Activated CD8-positive, alpha-beta T cell treated with anti-CD3 and anti-CD28 coated beads for 36 hours (primary cell): ENCODE measurements around the gene CHST1. TPM values are rescaled to one million over a fixed set of nuclear protein-coding genes. Genes with fewer than 3 reads are reported as not detected.

ENCODE experiments used
- ATAC-seq: fragments of 200-7000 bp; cut with Tn5 transposase; one replicate; pipeline ENCODE4 v1.10.0; 2021; ENCODE audit warnings: mild to moderate bottlenecking, moderate library complexity
- CTCF ChIA-PET: fragments of 350-600 bp; sonication (Branson Sonifier 250); formaldehyde crosslinking; loops from one replicate; lab custom pipeline; 2021; ENCODE audit warnings: antibody characterized with exemption; lab: Charles Lee
- POLR2A ChIA-PET: fragments of 350-600 bp; sonication (Branson Sonifier 250); formaldehyde crosslinking; loops from one replicate; lab custom pipeline; 2021; ENCODE audit warnings: antibody characterized with exemption; lab: Charles Lee
- DNase-seq: peaks from one replicate; pipeline ENCODE4 v3.0.0-alpha.2; 2020
- H3K27ac Mint-ChIP-seq: one replicate; pipeline ENCODE4 v1.8.0; 2021; ENCODE audit warnings: mild to moderate bottlenecking, mixed read lengths
- H3K27me3 Mint-ChIP-seq: one replicate; pipeline ENCODE4 v1.8.0; 2021; ENCODE audit warnings: mixed read lengths
- H3K36me3 Mint-ChIP-seq: one replicate; pipeline ENCODE4 v1.8.0; 2021; ENCODE audit warnings: low read depth, mixed read lengths
- H3K4me1 Mint-ChIP-seq: one replicate; pipeline ENCODE4 v1.8.0; 2021; ENCODE audit warnings: low read depth, mixed read lengths
- H3K4me3 Mint-ChIP-seq: one replicate; pipeline ENCODE4 v1.8.0; 2021; ENCODE audit warnings: mild to moderate bottlenecking, moderate library complexity, mixed read lengths
- H3K9me3 Mint-ChIP-seq: one replicate; pipeline ENCODE4 v1.8.0; 2021; ENCODE audit warnings: mixed read lengths
- intact Hi-C: fragments of 100-400 bp; cut with micrococcal nuclease; formaldehyde crosslinking; loops from one replicate; pipeline ENCODE4 v1.10.0; 2022
- total RNA-seq, 2 experiments: library from RNA; stranded (reverse); gene quantifications; one replicate each; pipeline ENCODE4 v1.2.3, GENCODE V29; 2021
- TF ChIP-seq, protein P1 (sequence below): fragments of 200-600 bp; IDR thresholded peaks from one replicate; pipeline ENCODE4 v1.8.0; 2022; ENCODE audit warnings: antibody characterized with exemption, mild to moderate bottlenecking

Gene CHST1
- total RNA-seq, 2 experiments from 2014 or later: not detected

DNA sequence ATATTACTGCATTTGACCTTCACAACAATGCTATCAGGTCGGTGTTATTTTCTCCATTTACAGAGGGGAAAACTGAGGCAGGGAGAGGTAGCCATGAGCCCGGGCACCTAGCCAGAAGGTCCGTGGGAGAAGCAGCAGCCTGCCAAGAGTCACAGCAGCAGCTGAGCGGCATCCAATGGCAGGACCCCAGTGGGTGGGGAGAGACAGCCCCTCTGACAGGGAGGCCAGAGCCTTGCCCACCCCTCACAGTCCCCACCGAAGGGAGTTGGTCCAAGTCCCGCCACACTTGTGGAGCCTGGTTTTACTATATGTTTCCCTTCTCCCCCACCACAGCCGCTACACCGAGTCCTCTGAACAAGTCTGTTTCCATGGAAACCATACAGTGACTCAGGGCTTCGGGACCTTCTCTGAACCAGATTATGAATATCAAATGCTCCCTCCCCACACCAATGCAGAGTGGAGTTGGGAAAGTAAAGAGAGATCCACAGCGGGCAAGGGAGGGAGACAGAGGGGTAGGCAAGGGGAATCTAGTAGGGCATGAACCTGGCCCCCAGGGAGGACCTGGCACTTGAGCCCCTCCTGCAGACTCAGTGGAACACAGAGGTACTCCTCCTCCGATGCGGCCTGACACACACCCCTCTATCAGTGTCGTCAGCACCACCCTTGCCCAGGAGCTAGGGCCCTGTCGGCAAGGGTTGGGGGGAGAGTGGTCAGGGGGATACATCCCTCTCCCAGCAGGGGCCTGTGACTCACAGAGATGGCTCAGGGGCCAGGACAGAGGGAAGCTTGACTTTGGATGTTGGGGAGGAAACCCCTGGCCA, 2.5 kb downstream of the CHST1 start:
- no peak overlapping the region for H3K4me3 Mint-ChIP-seq
- peak; percentile 63 for ATAC-seq

DNA sequence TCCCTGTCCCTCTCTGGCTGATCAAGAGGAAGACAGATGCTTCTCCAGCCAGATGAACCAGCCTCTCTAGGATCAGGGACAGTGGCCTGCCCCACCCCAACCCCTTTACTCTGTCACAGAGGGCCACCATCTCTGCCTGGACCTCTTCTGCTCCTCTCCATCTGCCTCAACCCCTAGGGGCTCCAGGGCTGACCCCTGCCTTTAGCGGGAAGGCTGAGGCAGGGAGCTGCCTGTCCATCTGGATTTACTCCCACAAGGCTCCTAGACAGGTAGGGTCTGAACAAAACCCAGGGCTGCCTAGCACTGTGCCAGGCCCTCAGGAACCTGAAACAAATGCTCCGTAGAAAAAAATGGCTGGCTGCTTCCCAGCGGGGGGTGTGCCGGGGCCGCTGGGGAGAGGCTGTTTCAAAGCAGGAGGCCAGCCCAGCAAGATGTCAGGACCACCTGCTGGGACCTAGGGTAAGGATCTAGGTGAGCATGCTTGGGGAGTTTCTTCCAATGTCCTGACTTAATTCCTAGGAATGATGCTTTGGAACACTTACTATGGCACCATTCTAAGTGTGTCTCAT, 3.2 kb downstream of the CHST1 start:
- POLR2A ChIA-PET: no interaction called here
- ATAC-seq: no peak
- TF ChIP-seq, protein P1, sequence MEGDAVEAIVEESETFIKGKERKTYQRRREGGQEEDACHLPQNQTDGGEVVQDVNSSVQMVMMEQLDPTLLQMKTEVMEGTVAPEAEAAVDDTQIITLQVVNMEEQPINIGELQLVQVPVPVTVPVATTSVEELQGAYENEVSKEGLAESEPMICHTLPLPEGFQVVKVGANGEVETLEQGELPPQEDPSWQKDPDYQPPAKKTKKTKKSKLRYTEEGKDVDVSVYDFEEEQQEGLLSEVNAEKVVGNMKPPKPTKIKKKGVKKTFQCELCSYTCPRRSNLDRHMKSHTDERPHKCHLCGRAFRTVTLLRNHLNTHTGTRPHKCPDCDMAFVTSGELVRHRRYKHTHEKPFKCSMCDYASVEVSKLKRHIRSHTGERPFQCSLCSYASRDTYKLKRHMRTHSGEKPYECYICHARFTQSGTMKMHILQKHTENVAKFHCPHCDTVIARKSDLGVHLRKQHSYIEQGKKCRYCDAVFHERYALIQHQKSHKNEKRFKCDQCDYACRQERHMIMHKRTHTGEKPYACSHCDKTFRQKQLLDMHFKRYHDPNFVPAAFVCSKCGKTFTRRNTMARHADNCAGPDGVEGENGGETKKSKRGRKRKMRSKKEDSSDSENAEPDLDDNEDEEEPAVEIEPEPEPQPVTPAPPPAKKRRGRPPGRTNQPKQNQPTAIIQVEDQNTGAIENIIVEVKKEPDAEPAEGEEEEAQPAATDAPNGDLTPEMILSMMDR: no peak
- H3K9me3 Mint-ChIP-seq: no peaks in the 10 kb centered on the region
- intact Hi-C loops: no loop called here
- H3K27ac Mint-ChIP-seq: no peak overlapping the region
- DNase-seq: no peak
- CTCF ChIA-PET: interaction anchor here (1.0 to 1.1 kb wide), 2 partner anchors 110 to 292 kb away, joined by 3 to 4 read pairs; no protein-coding TSS in a partner anchor
- no peaks in the 10 kb centered on the region for H3K36me3 Mint-ChIP-seq
- H3K4me3 Mint-ChIP-seq: no peak overlapping the region
- H3K27me3 Mint-ChIP-seq: peaks cover 43% of the 10 kb centered on the region
- H3K4me1 Mint-ChIP-seq: peaks cover 7% of the 10 kb centered on the region

More for the DNA sequence above, 2.5 kb downstream of the CHST1 start:
- Mint-ChIP-seq H3K27ac (no peak overlapping the region), H3K4me1 (peaks cover 7% of the 10 kb centered on the region), H3K27me3 (peaks cover 49% of the 10 kb centered on the region), H3K9me3 (no peaks in the 10 kb centered on the region), H3K36me3 (no peaks in the 10 kb centered on the region)
- intact Hi-C loops: no loop called here
- peak; percentile 61 for DNase-seq
- TF ChIP-seq, protein P1: no peak
- ChIA-PET POLR2A (no interaction called here), CTCF (interaction anchor here (0.7 to 1.6 kb wide), 3 partner anchors 8 to 108 kb away, joined by 3 to 5 read pairs (median 3); no protein-coding TSS in a partner anchor)

DNA sequence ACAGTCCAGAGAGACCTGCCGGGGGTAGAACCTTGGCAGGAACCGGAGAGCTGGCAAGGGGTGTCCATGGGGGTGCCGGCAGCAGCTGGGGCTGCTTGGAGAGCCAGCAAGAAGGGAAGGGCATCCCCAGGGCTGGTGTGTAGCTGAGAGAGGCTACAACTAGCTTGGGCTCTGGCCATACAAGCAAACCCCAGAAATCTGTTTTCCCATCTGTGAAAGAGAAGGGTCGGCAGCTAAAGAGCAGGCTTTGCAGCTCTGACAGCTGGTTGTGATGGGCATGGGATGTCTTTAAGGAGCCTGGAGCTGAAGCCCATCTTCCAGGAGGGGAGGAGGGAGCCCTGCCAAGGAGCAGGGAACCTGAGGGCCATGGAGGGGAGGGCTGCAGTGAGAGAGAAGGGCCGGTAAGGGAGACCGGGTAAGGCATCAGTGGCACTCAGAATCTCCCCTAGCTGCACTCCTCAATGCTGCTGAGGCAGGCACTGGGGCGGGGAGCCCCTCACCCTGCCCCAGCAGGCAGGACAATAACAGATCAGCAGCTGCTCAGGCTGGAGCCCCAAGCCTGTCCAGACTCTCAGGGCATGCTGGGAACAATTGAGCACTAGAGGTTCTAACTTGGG, 3.9 kb downstream of the CHST1 start:
- POLR2A ChIA-PET: no interaction called here
- CTCF ChIA-PET: interaction anchor here (1.0 to 1.1 kb wide), 2 partner anchors 110 to 291 kb away, joined by 3 to 4 read pairs; no protein-coding TSS in a partner anchor
- DNase-seq (no peak), ATAC-seq (no peak)
- Mint-ChIP-seq H3K4me1 (peaks cover 7% of the 10 kb centered on the region), H3K27me3 (peaks cover 40% of the 10 kb centered on the region), H3K4me3 (no peak overlapping the region), H3K36me3 (no peaks in the 10 kb centered on the region), H3K9me3 (no peaks in the 10 kb centered on the region), H3K27ac (no peak overlapping the region)
- TF ChIP-seq, protein P1: no peak
- intact Hi-C loops: no loop called here

DNA sequence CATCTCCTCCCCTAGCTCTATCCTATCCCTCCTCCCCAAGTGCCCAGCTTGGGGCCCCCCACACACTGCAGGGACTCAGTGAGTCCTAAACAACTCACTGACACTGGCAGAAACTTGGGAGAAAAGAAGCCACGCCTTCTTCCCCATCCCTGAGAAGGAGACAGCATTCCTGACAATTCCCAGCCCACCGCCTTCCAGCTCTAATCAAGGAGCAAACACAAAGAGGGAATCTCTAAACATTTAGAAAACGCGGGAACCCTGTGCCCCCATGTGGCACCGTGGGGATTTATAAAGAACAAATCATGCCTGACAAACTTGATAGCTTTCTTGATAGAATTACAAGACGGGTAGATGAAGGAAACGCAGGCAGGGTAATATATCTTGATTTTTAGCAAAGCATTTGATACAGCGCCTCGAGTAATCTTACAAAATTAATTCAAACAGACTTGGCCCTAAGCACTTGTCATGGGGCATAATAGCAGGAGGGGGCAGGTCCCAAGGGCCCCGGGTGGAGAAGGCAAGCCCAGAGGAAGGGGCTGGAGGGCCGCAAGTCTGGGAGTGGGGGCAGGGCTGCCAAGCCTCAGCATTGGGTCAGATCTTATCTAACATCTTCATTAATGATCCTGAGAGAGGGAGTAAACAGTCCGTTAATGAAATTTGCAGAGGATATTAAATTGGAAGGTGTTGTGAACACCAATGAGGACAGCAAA, 4.5 kb downstream of the CHST1 start:
- Mint-ChIP-seq H3K27me3 (peaks cover 37% of the 10 kb centered on the region), H3K36me3 (no peaks in the 10 kb centered on the region), H3K4me1 (peaks cover 7% of the 10 kb centered on the region), H3K9me3 (no peaks in the 10 kb centered on the region), H3K4me3 (no peak overlapping the region), H3K27ac (no peak overlapping the region)
- no peak for DNase-seq
- intact Hi-C loops: no loop called here
- no peak for ATAC-seq
- POLR2A ChIA-PET: no interaction called here
- CTCF ChIA-PET: interaction anchor here (1.1 to 7.7 kb wide), 2 partner anchors 111 to 290 kb away, joined by 3 to 65 read pairs; no protein-coding TSS in a partner anchor
- TF ChIP-seq, protein P1: no peak
